K562 (cell line): Measurements from ENCODE around the gene GLTP. TPM values are rescaled to one million over a fixed set of nuclear protein-coding genes. Genes with fewer than 3 reads are reported as not detected.
A peak's percentile ranks its signal among the peaks of the same experiment; 100 is the strongest.

Experiments used
- CBX8 ChIP-seq: fragments of 200-600 bp; sonication (generic); IDR thresholded peaks from 2 replicates; pipeline ENCODE4 v1.6.1; 2012; ENCODE audit warnings: borderline replicate concordance, mixed run types, low read depth, mild to moderate bottlenecking, moderate library complexity, mixed read lengths, low read length, control low read depth, inconsistent platforms; ENCODE audit not compliant: poor library complexity, severe bottlenecking; ENCODE audit errors: extremely low read depth
- CEBPG ChIP-seq, 3 experiments: fragments of 200-800 bp in 1 of 3; sonication (Bioruptor generic) in 1 of 3; sonication (generic) in 1 of 3; formaldehyde crosslinking in 1 of 3; IDR thresholded peaks in 2 of 3; conservative IDR thresholded peaks in 1 of 3; 2 replicates each; pipeline versions ENCODE4 v1.6.1 to v1.8.0; 2016 to 2022; ENCODE audit warnings: missing compliant biosample characterization in 2 of 3, missing genetic modification characterization in 2 of 3, mild to moderate bottlenecking in 1 of 3, missing genetic modification reagents in 1 of 3
- CHAMP1 ChIP-seq: fragments of 450-650 bp; IDR thresholded peaks from 2 replicates; pipeline ENCODE4 v1.6.1; 2016; ENCODE audit warnings: mild to moderate bottlenecking
- CHD4 ChIP-seq: fragments of 200-600 bp; sonication (generic); IDR thresholded peaks from 3 replicates; pipeline ENCODE4 v1.6.1; 2012; ENCODE audit warnings: low read depth, mild to moderate bottlenecking, mixed read lengths, low read length, inconsistent platforms; ENCODE audit not compliant: insufficient read depth, insufficient replicate concordance, poor library complexity, severe bottlenecking
- GABPA ChIP-seq: fragments of 200-800 bp; sonication (Bioruptor generic); conservative IDR thresholded peaks from 2 replicates; pipeline ENCODE4 v1.6.1; 2016; ENCODE audit warnings: low read depth, missing genetic modification characterization, missing compliant biosample characterization
- GTF2B ChIP-seq: IDR thresholded peaks from 2 replicates; pipeline ENCODE4 v1.6.1; 2011; ENCODE audit not compliant: insufficient read length; ENCODE audit errors: extremely low read depth
- JUNB ChIP-seq: fragments of 450-650 bp; formaldehyde crosslinking; conservative IDR thresholded peaks from 2 replicates; pipeline ENCODE4 v1.4.0; 2020; ENCODE audit warnings: mild to moderate bottlenecking
- NBN ChIP-seq: fragments of 450-650 bp; IDR thresholded peaks from 2 replicates; pipeline ENCODE4 v1.6.1; 2016; ENCODE audit warnings: low read depth, mild to moderate bottlenecking
- NCOA6 ChIP-seq: fragments of 450-650 bp; IDR thresholded peaks from 2 replicates; pipeline ENCODE4 v1.6.1; 2017; ENCODE audit warnings: mild to moderate bottlenecking
- NRF1 ChIP-seq, 2 experiments: fragments of 450-650 bp; IDR thresholded peaks in 1 of 2; conservative IDR thresholded peaks in 1 of 2; 2 replicates each; pipeline ENCODE4 v1.6.1; 2014; ENCODE audit warnings: mild to moderate bottlenecking in 2 of 2
- PCBP1 ChIP-seq: fragments of 200-400 bp; formaldehyde crosslinking; IDR thresholded peaks from 2 replicates; pipeline ENCODE4 v1.6.1; 2018; ENCODE audit warnings: mild to moderate bottlenecking, low read depth, low read length; ENCODE audit not compliant: poor library complexity, severe bottlenecking
- SMARCE1 ChIP-seq: fragments of 450-650 bp; IDR thresholded peaks from 2 replicates; pipeline ENCODE4 v1.7.1; 2016; ENCODE audit warnings: mild to moderate bottlenecking
- SMC3 ChIP-seq: conservative IDR thresholded peaks from 2 replicates; pipeline ENCODE4 v1.6.1; 2011; ENCODE audit warnings: low read depth, low read length, improper control_type of control experiment; ENCODE audit not compliant: insufficient read depth
- ZBTB8A ChIP-seq: fragments of 450-650 bp; IDR thresholded peaks from 2 replicates; pipeline ENCODE4 v1.6.1; 2018; ENCODE audit warnings: mild to moderate bottlenecking, moderate library complexity; ENCODE audit not compliant: partially characterized antibody
- ZFP1 ChIP-seq: fragments of 450-650 bp; formaldehyde crosslinking; IDR thresholded peaks from 2 replicates; pipeline ENCODE4 v1.4.0; 2020; ENCODE audit warnings: mild to moderate bottlenecking, mixed read lengths
- ZNF174 ChIP-seq: fragments of 250-450 bp; sonication (Bioruptor Pico); IDR thresholded peaks from 2 replicates; pipeline ENCODE4 v1.4.0; 2020; ENCODE audit warnings: mild to moderate bottlenecking
- ZNF398 ChIP-seq: fragments of 250-450 bp; sonication (Bioruptor Pico); IDR thresholded peaks from 2 replicates; pipeline ENCODE4 v1.8.0; 2021; ENCODE audit warnings: moderate library complexity, mild to moderate bottlenecking, inconsistent platforms
- ZNF41 ChIP-seq: fragments of 250-450 bp; sonication (Bioruptor Pico); conservative IDR thresholded peaks from 2 replicates; pipeline ENCODE4 v1.4.0; 2020; ENCODE audit warnings: mild to moderate bottlenecking
- ZNF778 ChIP-seq: fragments of 450-650 bp; formaldehyde crosslinking; IDR thresholded peaks from 2 replicates; pipeline ENCODE4 v1.4.0; 2020; ENCODE audit warnings: mild to moderate bottlenecking, moderate library complexity
- polyA plus RNA-seq, 8 experiments: library from polyadenylated mRNA; depleted of rRNA in 4 of 8; stranded (reverse) in 5 of 8; unstranded in 3 of 8; fragments of >200 nt; fragmentation: Nextera tagmentation in 2 of 8; fragmentation: Illumina TruSeq in 1 of 8; extraction: Ambion mirVana in 2 of 8; extraction: Trizol in 1 of 8; gene quantifications; 2 replicates each; pipeline versions ENCODE4 v1.2.1 to v1.2.3, GENCODE V29; 2011 to 2014; ENCODE audit warnings: inconsistent platforms in 1 of 8, missing spikeins in 1 of 8
- total RNA-seq, 7 experiments: library from RNA; depleted of rRNA in 6 of 7; stranded (reverse); fragments of >200 nt in 6 of 7; fragmentation: Illumina TruSeq in 2 of 7; extraction: Trizol in 2 of 7; gene quantifications; 2 replicates each; pipeline versions ENCODE4 v1.2.1 to v1.2.3, GENCODE V29; 2011 to 2021; ENCODE audit warnings: low replicate concordance in 1 of 7

The GLTP gene
- total and polyA plus RNA-seq, 9 of the 15 experiments (the other 6 are each of a cell fraction or from before 2014, with no cell fraction given): 4.4 to 8.3 (median 6.1) TPM

- TF ChIP-seq ZNF41 (CRISPR knock-in tag) (no peak), SMARCE1 (peak; percentile 79), GABPA (no peak; the same call in 1 of the 2 replicates), NRF1 (conservative IDR thresholded peaks at IDR 0.05 in 1 of 2, IDR thresholded peaks at IDR 0.05 in 1 of 2) (peak in 1 of 2 experiments; percentile 42; a peak in 3 of 4 replicates), ZBTB8A (no peak), ZNF174 (no peak), CEBPG (CRISPR knock-in tag; IDR thresholded peaks at IDR 0.05) (peak; percentile 42; the same call in 1 of the 2 replicates), CEBPG (tag; conservative IDR thresholded peaks at IDR 0.05 in 1 of 2, IDR thresholded peaks at IDR 0.05 in 1 of 2) (no peak), ZFP1 (CRISPR knock-in tag) (no peak), CHD4 (no peak), GTF2B (no peak), PCBP1 (no peak), SMC3 (0 out of 2 replicates have a peak, but pooled peaks have one; percentile 7), ZNF398 (CRISPR knock-in tag) (no peak), ZNF778 (CRISPR knock-in tag) (no peak), JUNB (no peak), CBX8 (no peak), NCOA6 (no peak), CHAMP1 (no peak), NBN (peak; percentile 76)
Observed at GRCh38 chr12:109899783-109900751, 19.7 kb upstream of the GLTP start, which contains the start of gene TCHP (continued).
